WTC11 (cell line): ENCODE results near the gene TIAM2. TPM values are rescaled to one million over a fixed set of nuclear protein-coding genes. Genes with fewer than 3 reads are reported as not detected.

Experiments
- ATAC-seq: fragments of 200-7000 bp; cut with Tn5 transposase; 2 replicates; pipeline ENCODE4 v1.10.0; 2021; ENCODE audit warnings: mild to moderate bottlenecking, moderate library complexity
- CTCF ChIA-PET: fragments of 300-600 bp; sonication (Branson Sonifier 250); formaldehyde crosslinking; loops from one replicate; lab custom pipeline; 2021; ENCODE audit warnings: antibody characterized with exemption; lab: Charles Lee
- POLR2A ChIA-PET: fragments of 350-600 bp; sonication (Branson Sonifier 250); formaldehyde crosslinking; loops from one replicate; lab custom pipeline; 2021; ENCODE audit warnings: antibody characterized with exemption; lab: Charles Lee
- DNase-seq: peaks from one replicate; pipeline ENCODE4 v3.0.0; 2021; ENCODE audit warnings: low spot score
- H3K27ac Mint-ChIP-seq: 2 replicates; pipeline ENCODE4 v1.8.0; 2021; ENCODE audit warnings: mixed read lengths
- H3K27me3 Mint-ChIP-seq: 2 replicates; pipeline ENCODE4 v1.8.0; 2021; ENCODE audit warnings: low read depth, mild to moderate bottlenecking, moderate library complexity, mixed read lengths
- H3K36me3 Mint-ChIP-seq: 2 replicates; pipeline ENCODE4 v1.8.0; 2021; ENCODE audit warnings: mixed read lengths
- H3K4me1 Mint-ChIP-seq: 2 replicates; pipeline ENCODE4 v1.8.0; 2022; ENCODE audit warnings: mixed read lengths
- H3K4me3 Mint-ChIP-seq: 2 replicates; pipeline ENCODE4 v1.8.0; 2021; ENCODE audit warnings: mild to moderate bottlenecking, moderate library complexity, mixed read lengths
- H3K9me3 Mint-ChIP-seq: 2 replicates; pipeline ENCODE4 v1.8.0; 2021; ENCODE audit warnings: mixed read lengths
- ATF1 ChIP-seq: sonication (generic); formaldehyde crosslinking; IDR thresholded peaks from 2 replicates; pipeline ENCODE4 v1.8.1; 2023; ENCODE audit warnings: mild to moderate bottlenecking, moderate library complexity, missing genetic modification reagents
- CREM ChIP-seq: sonication (generic); formaldehyde crosslinking; IDR thresholded peaks from 2 replicates; pipeline ENCODE4 v1.8.1; 2022; ENCODE audit warnings: mild to moderate bottlenecking, missing genetic modification reagents, moderate library complexity
- ESRRA ChIP-seq: sonication (generic); formaldehyde crosslinking; IDR thresholded peaks from 2 replicates; pipeline ENCODE4 v1.8.1; 2022; ENCODE audit warnings: mild to moderate bottlenecking, missing genetic modification reagents, borderline replicate concordance
- MYBL2 ChIP-seq: sonication (generic); formaldehyde crosslinking; IDR thresholded peaks from 2 replicates; pipeline ENCODE4 v1.8.1; 2023; ENCODE audit warnings: mild to moderate bottlenecking, moderate library complexity, missing genetic modification reagents
- NFE2L1 ChIP-seq: sonication (generic); formaldehyde crosslinking; IDR thresholded peaks from 2 replicates; pipeline ENCODE4 v1.8.1; 2023; ENCODE audit warnings: missing genetic modification reagents
- NR1H2 ChIP-seq: sonication (generic); formaldehyde crosslinking; IDR thresholded peaks from 2 replicates; pipeline ENCODE4 v1.9.0; 2021; ENCODE audit warnings: mild to moderate bottlenecking, moderate library complexity, missing genetic modification reagents
- SP1 ChIP-seq: sonication (generic); formaldehyde crosslinking; conservative IDR thresholded peaks from 2 replicates; pipeline ENCODE4 v1.8.1; 2022; ENCODE audit warnings: missing genetic modification reagents
- TEAD1 ChIP-seq: sonication (generic); formaldehyde crosslinking; IDR thresholded peaks from 2 replicates; pipeline ENCODE4 v1.8.0; 2022; ENCODE audit warnings: mild to moderate bottlenecking, missing genetic modification reagents
- total RNA-seq: library from RNA; stranded (reverse); gene quantifications from 3 replicates; pipeline ENCODE4 v1.2.3, GENCODE V29; 2021
- TF ChIP-seq, protein P1 (sequence below): sonication (generic); formaldehyde crosslinking; IDR thresholded peaks from 2 replicates; pipeline ENCODE4 v1.8.0; 2022; ENCODE audit warnings: mild to moderate bottlenecking, missing genetic modification reagents
- TF ChIP-seq, protein P2 (sequence below): sonication (generic); formaldehyde crosslinking; IDR thresholded peaks from 2 replicates; pipeline ENCODE4 v1.8.0; 2023; ENCODE audit warnings: missing genetic modification reagents, mild to moderate bottlenecking, borderline replicate concordance
- TF ChIP-seq, protein P3 (sequence below): sonication (generic); formaldehyde crosslinking; IDR thresholded peaks from 2 replicates; pipeline ENCODE4 v1.8.1; 2023; ENCODE audit warnings: mild to moderate bottlenecking, missing genetic modification reagents
- TF ChIP-seq, protein P4 (sequence below): sonication (generic); formaldehyde crosslinking; conservative IDR thresholded peaks from 2 replicates; pipeline ENCODE4 v1.8.1; 2023; ENCODE audit warnings: mild to moderate bottlenecking, low read depth, missing genetic modification reagents, moderate library complexity

The TIAM2 gene
- total RNA-seq, 1 experiment from 2014 or later, result 15.1 TPM

DNA sequence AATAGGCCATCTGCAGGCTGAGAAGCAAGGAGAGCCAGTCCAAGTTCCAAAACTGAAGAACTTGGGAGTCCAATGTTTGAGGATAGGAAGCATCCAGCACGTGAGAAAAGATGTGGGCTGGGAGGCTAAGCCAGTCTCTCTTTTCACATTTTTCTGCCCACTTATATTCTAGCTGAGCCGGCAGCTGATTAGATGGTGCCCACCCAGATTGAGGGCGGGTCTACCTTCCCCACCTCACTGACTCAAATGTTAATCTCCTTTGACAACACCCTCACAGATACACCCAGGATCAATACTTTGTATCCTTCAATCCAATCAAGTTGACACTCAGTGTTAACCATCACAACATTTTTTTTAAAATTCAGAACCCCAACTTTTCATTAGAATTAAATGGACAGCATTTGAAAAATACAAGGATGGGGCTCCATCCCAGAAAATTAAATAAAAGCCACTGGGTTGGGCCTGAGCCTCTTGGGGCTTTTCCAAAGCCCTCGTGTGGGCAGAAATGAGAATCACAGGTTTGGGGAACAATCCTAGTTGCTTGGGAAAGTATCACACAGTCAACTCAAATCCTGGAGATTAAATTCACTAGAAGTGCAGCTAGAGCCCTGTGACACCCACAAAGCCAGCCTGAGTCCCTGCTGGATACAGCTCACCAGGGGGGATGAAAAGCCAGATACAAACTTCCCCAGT, 270.9 kb downstream of the TIAM2 start:
- H3K27me3 Mint-ChIP-seq, result no peaks in the 10 kb centered on the region
- peaks cover 10% of the 10 kb centered on the region; the same call in 1 of the 2 replicates for H3K9me3 Mint-ChIP-seq
- CTCF ChIA-PET, result interaction anchor here (0.7 to 1.4 kb wide), 2 partner anchors 21 to 89 kb away, joined by 3 to 5 read pairs; no protein-coding TSS in a partner anchor

More for the DNA sequence above, 270.9 kb downstream of the TIAM2 start:
- Mint-ChIP-seq H3K36me3 (peaks cover 34% of the 10 kb centered on the region), H3K4me3 (no peak overlapping the region), H3K27ac (no peak overlapping the region), H3K4me1 (peaks cover 34% of the 10 kb centered on the region)
- DNase-seq (no peak), ATAC-seq (peak; percentile 10; the same call in 1 of the 2 replicates)
- POLR2A ChIA-PET, result no interaction called here
- TF ChIP-seq, protein P1, sequence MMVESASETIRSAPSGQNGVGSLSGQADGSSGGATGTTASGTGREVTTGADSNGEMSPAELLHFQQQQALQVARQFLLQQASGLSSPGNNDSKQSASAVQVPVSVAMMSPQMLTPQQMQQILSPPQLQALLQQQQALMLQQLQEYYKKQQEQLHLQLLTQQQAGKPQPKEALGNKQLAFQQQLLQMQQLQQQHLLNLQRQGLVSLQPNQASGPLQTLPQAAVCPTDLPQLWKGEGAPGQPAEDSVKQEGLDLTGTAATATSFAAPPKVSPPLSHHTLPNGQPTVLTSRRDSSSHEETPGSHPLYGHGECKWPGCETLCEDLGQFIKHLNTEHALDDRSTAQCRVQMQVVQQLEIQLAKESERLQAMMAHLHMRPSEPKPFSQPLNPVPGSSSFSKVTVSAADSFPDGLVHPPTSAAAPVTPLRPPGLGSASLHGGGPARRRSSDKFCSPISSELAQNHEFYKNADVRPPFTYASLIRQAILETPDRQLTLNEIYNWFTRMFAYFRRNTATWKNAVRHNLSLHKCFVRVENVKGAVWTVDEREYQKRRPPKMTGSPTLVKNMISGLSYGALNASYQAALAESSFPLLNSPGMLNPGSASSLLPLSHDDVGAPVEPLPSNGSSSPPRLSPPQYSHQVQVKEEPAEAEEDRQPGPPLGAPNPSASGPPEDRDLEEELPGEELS (CRISPR knock-in tag), result no peak
- TF ChIP-seq CREM (CRISPR knock-in tag), result no peak
- TF ChIP-seq ESRRA, result no peak
- TF ChIP-seq NR1H2, result no peak
- TF ChIP-seq ATF1 (CRISPR knock-in tag), result no peak
- no peak for TF ChIP-seq MYBL2
- no peak for TF ChIP-seq TEAD1 (CRISPR knock-in tag)
- TF ChIP-seq, protein P2, sequence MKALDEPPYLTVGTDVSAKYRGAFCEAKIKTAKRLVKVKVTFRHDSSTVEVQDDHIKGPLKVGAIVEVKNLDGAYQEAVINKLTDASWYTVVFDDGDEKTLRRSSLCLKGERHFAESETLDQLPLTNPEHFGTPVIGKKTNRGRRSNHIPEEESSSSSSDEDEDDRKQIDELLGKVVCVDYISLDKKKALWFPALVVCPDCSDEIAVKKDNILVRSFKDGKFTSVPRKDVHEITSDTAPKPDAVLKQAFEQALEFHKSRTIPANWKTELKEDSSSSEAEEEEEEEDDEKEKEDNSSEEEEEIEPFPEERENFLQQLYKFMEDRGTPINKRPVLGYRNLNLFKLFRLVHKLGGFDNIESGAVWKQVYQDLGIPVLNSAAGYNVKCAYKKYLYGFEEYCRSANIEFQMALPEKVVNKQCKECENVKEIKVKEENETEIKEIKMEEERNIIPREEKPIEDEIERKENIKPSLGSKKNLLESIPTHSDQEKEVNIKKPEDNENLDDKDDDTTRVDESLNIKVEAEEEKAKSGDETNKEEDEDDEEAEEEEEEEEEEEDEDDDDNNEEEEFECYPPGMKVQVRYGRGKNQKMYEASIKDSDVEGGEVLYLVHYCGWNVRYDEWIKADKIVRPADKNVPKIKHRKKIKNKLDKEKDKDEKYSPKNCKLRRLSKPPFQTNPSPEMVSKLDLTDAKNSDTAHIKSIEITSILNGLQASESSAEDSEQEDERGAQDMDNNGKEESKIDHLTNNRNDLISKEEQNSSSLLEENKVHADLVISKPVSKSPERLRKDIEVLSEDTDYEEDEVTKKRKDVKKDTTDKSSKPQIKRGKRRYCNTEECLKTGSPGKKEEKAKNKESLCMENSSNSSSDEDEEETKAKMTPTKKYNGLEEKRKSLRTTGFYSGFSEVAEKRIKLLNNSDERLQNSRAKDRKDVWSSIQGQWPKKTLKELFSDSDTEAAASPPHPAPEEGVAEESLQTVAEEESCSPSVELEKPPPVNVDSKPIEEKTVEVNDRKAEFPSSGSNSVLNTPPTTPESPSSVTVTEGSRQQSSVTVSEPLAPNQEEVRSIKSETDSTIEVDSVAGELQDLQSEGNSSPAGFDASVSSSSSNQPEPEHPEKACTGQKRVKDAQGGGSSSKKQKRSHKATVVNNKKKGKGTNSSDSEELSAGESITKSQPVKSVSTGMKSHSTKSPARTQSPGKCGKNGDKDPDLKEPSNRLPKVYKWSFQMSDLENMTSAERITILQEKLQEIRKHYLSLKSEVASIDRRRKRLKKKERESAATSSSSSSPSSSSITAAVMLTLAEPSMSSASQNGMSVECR, result no peak
- TF ChIP-seq, protein P3, sequence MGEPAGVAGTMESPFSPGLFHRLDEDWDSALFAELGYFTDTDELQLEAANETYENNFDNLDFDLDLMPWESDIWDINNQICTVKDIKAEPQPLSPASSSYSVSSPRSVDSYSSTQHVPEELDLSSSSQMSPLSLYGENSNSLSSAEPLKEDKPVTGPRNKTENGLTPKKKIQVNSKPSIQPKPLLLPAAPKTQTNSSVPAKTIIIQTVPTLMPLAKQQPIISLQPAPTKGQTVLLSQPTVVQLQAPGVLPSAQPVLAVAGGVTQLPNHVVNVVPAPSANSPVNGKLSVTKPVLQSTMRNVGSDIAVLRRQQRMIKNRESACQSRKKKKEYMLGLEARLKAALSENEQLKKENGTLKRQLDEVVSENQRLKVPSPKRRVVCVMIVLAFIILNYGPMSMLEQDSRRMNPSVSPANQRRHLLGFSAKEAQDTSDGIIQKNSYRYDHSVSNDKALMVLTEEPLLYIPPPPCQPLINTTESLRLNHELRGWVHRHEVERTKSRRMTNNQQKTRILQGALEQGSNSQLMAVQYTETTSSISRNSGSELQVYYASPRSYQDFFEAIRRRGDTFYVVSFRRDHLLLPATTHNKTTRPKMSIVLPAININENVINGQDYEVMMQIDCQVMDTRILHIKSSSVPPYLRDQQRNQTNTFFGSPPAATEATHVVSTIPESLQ (CRISPR knock-in tag), result no peak
- TF ChIP-seq, protein P4, sequence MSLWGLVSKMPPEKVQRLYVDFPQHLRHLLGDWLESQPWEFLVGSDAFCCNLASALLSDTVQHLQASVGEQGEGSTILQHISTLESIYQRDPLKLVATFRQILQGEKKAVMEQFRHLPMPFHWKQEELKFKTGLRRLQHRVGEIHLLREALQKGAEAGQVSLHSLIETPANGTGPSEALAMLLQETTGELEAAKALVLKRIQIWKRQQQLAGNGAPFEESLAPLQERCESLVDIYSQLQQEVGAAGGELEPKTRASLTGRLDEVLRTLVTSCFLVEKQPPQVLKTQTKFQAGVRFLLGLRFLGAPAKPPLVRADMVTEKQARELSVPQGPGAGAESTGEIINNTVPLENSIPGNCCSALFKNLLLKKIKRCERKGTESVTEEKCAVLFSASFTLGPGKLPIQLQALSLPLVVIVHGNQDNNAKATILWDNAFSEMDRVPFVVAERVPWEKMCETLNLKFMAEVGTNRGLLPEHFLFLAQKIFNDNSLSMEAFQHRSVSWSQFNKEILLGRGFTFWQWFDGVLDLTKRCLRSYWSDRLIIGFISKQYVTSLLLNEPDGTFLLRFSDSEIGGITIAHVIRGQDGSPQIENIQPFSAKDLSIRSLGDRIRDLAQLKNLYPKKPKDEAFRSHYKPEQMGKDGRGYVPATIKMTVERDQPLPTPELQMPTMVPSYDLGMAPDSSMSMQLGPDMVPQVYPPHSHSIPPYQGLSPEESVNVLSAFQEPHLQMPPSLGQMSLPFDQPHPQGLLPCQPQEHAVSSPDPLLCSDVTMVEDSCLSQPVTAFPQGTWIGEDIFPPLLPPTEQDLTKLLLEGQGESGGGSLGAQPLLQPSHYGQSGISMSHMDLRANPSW, result no peak
- no peak for TF ChIP-seq SP1 (CRISPR knock-in tag)
- no peak for TF ChIP-seq NFE2L1
